Measurements from ENCODE around the gene ZBTB43.

ZBTB43 gene

GRCh38 chr9:126804696-126805553, at the start of gene ZBTB43:
ZBTB43 (plus strand) TSS chr9:126805040; CDS start chr9:126832510, 27,470 bp downstream.
- no peak for TF ChIP-seq CTCF (IDR thresholded peaks at IDR 0.05; ENCODE audit: insufficient read depth, missing control alignments)
- peak; percentile 78 for DNase-seq (ENCODE audit: insufficient read length, low spot score)
- FAIRE-seq: no peak

GRCh38 chr9:126755317-126755875, 49.4 kb upstream of the ZBTB43 start:
- no peak for TF ChIP-seq CTCF (IDR thresholded peaks at IDR 0.05; ENCODE audit: insufficient read depth, missing control alignments)
- DNase-seq (ENCODE audit: insufficient read length, low spot score): no peak
- no peak for FAIRE-seq

GRCh38 chr9:126756238-126756637, 48.6 kb upstream of the ZBTB43 start:
- DNase-seq (ENCODE audit: insufficient read length, low spot score) (no peak), FAIRE-seq (no peak)
- no peak for TF ChIP-seq CTCF (IDR thresholded peaks at IDR 0.05; ENCODE audit: insufficient read depth, missing control alignments)

- no peak for TF ChIP-seq CTCF (IDR thresholded peaks at IDR 0.05; ENCODE audit: insufficient read depth, missing control alignments)
- no peak for FAIRE-seq
- no peak for DNase-seq (ENCODE audit: insufficient read length, low spot score)
These were observed 47.9 kb upstream of the ZBTB43 start for GRCh38 chr9:126756876-126757415.

- DNase-seq (ENCODE audit: insufficient read length, low spot score) (no peak), FAIRE-seq (no peak)
- TF ChIP-seq CTCF (IDR thresholded peaks at IDR 0.05; ENCODE audit: insufficient read depth, missing control alignments): no peak
These were observed 45.8 kb upstream of the ZBTB43 start for GRCh38 chr9:126758916-126759585.

- TF ChIP-seq CTCF (IDR thresholded peaks at IDR 0.05; ENCODE audit: insufficient read depth, missing control alignments): no peak
- FAIRE-seq: no peak
- DNase-seq (ENCODE audit: insufficient read length, low spot score): no peak
These were observed 43.6 kb upstream of the ZBTB43 start for GRCh38 chr9:126761274-126761673.
